Suprapubic skin (tissue), 4 donors: ENCODE results near the gene HOXA7. TPM values are rescaled to one million over a fixed set of nuclear protein-coding genes. Genes with fewer than 3 reads are reported as not detected.

Experiments
- DNase-seq, 2 donors: peaks; one replicate each; pipeline ENCODE4 v3.0.0-alpha.2; 2019; ENCODE audit warnings: low spot score in 2 of 2
- H3K27ac ChIP-seq: fragments of 200-600 bp; sonication (generic); one replicate; pipeline ENCODE4 v1.5.1; 2019
- H3K27me3 ChIP-seq: fragments of 200-600 bp; sonication (generic); one replicate; pipeline ENCODE4 v1.5.1; 2019
- H3K36me3 ChIP-seq: fragments of 200-600 bp; sonication (generic); one replicate; pipeline ENCODE4 v1.5.1; 2019
- H3K4me1 ChIP-seq: fragments of 200-600 bp; sonication (generic); one replicate; pipeline ENCODE4 v1.5.1; 2019
- H3K4me3 ChIP-seq: fragments of 200-600 bp; sonication (generic); one replicate; pipeline ENCODE4 v1.5.1; 2019; ENCODE audit warnings: mild to moderate bottlenecking
- H3K9me3 ChIP-seq: fragments of 200-600 bp; sonication (generic); one replicate; pipeline ENCODE4 v1.5.1; 2019
- EP300 ChIP-seq: sonication (generic); formaldehyde crosslinking; IDR thresholded peaks from one replicate; pipeline ENCODE4 v1.6.1; 2017; ENCODE audit warnings: antibody characterized with exemption
- POLR2A ChIP-seq, 2 donors: fragments of 450-650 bp; IDR thresholded peaks; one replicate each; pipeline ENCODE4 v1.6.1; 2017; ENCODE audit warnings: antibody characterized with exemption in 2 of 2, mild to moderate bottlenecking in 2 of 2, moderate library complexity in 2 of 2
- POLR2AphosphoS5 ChIP-seq, 3 donors: sonication (generic); formaldehyde crosslinking; IDR thresholded peaks; one replicate each; pipeline ENCODE4 v1.6.1; 2017; ENCODE audit warnings: antibody characterized with exemption in 3 of 3
- WGBS: methylation state at CpG from one replicate; pipeline ENCODE4 v1.1.5; 2018; 5-methylcytosine and 5-hydroxymethylcytosine counted together
- total RNA-seq, 4 donors: library from RNA; depleted of rRNA; stranded (reverse); fragments of >200 nt; gene quantifications; one replicate each; pipeline ENCODE4 v1.1.0, GENCODE V29; 2016
- TF ChIP-seq, protein P1 (sequence below), 2 donors: fragments of 200-600 bp in 1 of 2; fragments of 450-650 bp in 1 of 2; sonication (generic) in 1 of 2; IDR thresholded peaks; one replicate each; pipeline ENCODE4 v1.5.1; 2016 to 2019; ENCODE audit warnings: antibody characterized with exemption in 2 of 2, mild to moderate bottlenecking in 1 of 2, moderate library complexity in 1 of 2

Gene HOXA7
- total RNA-seq, 4 donors from 2014 or later = 14.8 to 23.6 (median 17.5) TPM

DNA sequence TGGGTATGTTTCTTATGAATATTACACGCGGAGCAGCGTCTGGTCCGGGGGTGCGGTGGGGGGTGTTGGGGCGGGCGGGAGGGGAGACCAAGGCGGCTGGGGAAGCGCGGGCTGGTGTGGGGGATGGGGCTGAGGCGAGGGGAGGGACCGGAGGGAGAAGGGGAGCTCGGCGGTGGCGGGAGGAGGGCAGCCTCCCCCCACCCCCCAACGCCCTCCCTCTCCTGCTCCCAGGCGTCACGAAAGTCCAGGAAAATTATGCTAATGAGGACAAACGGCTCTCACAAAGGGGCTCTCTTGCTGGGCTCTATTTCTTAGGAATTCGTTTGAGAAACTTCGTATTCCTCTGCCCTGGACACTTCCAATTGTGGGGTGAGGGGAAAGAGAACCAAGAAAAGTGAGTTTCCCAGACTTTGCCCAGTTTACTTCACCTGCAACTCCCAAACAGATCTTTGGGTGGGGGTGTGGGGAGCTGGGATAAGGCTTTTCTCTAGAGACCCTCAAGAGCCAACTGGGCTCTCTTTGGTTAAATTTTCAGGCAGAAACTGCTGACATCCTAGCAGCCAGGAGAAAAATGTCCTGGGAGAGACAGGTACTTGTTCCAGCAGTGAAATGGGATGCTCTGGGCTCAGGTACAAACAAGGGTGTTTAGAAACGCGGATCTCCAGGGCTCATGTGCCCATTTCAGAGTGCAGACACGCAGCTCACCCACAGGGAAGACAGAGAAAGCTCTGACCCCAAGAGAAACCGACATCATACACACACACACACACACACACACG, 42.3 kb downstream of the HOXA7 start:
- Histone ChIP-seq H3K4me1 (peaks cover 45% of the 10 kb centered on the region), H3K27me3 (no peaks in the 10 kb centered on the region), H3K27ac (peak overlapping the region; percentile 86), H3K4me3 (peak overlapping the region; percentile 58), H3K36me3 (peaks cover 8% of the 10 kb centered on the region), H3K9me3 (no peaks in the 10 kb centered on the region)
- no peak for TF ChIP-seq EP300
- WGBS = 31% methylated on average over 21 of the region's 26 CpGs
- peak in 1 of 2 donors; percentile 54 for DNase-seq

DNA sequence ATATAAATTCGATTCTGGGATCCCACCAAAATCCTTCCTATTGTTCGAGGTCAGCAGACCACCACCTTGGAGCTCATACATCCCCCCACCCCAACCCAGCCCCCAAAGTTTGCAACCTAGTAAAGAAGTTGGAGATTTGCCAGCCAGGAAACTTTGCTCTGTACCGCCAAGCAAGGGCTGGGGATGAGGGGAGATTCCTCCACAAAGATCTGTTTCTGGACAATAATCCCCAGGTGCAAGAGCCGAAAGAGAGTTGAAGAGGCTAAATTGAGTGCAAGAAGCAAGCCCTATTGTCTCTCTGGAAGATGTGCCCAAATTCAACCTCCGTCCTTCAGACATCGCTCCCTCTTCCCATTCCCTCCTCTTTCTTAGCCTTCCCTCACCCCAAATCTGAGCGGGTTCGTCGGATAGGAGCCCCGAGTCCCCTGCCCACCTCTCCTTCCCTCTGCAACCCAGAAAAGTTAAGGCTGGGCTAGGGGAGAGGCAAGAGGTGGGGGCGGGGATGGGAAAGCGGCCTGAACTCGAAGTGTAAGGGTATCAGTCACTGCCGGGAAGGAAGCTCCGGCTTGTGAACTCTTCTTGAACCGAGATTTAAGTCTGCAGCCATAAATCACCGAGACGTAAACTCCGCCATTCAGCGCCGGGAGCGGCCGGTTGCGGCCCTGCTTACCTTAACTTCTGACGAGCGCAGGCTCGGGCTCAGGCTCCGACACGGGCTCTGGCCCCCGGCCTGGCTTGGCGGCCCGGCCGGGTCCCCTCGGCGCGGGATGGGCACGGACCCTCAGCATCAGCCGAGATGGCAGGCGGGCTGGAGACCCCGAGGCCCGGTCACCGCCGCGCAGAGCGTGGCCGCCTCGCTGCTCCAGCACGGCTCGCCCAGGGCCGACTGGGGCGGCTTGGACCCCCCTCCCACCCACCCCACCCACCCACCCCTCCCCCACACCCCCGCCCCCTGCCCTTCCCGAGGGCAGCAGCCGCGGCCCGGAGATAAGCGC, 43.2 kb downstream of the HOXA7 start:
- WGBS = 38% methylated on average over 24 of the region's 57 CpGs
- TF ChIP-seq POLR2A (IDR thresholded peaks at IDR 0.05) (no peak), EP300 (no peak), POLR2AphosphoS5 (IDR thresholded peaks at IDR 0.05) (no peak)
- TF ChIP-seq, protein P1, sequence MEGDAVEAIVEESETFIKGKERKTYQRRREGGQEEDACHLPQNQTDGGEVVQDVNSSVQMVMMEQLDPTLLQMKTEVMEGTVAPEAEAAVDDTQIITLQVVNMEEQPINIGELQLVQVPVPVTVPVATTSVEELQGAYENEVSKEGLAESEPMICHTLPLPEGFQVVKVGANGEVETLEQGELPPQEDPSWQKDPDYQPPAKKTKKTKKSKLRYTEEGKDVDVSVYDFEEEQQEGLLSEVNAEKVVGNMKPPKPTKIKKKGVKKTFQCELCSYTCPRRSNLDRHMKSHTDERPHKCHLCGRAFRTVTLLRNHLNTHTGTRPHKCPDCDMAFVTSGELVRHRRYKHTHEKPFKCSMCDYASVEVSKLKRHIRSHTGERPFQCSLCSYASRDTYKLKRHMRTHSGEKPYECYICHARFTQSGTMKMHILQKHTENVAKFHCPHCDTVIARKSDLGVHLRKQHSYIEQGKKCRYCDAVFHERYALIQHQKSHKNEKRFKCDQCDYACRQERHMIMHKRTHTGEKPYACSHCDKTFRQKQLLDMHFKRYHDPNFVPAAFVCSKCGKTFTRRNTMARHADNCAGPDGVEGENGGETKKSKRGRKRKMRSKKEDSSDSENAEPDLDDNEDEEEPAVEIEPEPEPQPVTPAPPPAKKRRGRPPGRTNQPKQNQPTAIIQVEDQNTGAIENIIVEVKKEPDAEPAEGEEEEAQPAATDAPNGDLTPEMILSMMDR (IDR thresholded peaks at IDR 0.05) = no peak
- H3K9me3 ChIP-seq = no peaks in the 10 kb centered on the region
- peaks cover 45% of the 10 kb centered on the region for H3K4me1 ChIP-seq
- H3K36me3 ChIP-seq = peaks cover 8% of the 10 kb centered on the region
- peak overlapping the region; percentile 86 for H3K27ac ChIP-seq
- peak in 1 of 2 donors; percentile 60 for DNase-seq
- H3K4me3 ChIP-seq = peak overlapping the region; percentile 58
- H3K27me3 ChIP-seq = no peaks in the 10 kb centered on the region

DNA sequence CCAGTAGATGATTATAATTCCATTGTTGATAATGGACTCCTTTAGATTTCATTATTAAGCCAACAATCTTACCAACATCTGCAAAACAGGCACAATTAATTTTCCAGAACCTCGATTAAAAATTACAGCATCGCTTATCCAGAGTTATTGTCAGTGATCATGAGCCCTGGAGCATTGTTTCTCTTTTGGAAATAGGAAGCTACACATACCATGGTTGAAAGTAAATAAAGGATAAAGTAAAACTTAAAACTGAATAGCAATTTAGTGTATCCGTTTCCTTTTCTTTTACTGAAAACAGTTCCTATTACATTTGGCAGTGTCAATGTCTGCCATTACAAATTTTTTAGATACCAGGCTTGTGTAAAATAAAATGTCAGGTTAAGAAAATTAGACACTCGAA, 44.1 kb downstream of the HOXA7 start:
- peaks cover 45% of the 10 kb centered on the region for H3K4me1 ChIP-seq
- TF ChIP-seq EP300 = no peak
- H3K36me3 ChIP-seq = peaks cover 12% of the 10 kb centered on the region
- no peak for DNase-seq
- 47% methylated on average over 4 of the region's 4 CpGs for WGBS
- H3K9me3 ChIP-seq = no peaks in the 10 kb centered on the region
- H3K27me3 ChIP-seq = no peaks in the 10 kb centered on the region
- H3K27ac ChIP-seq = no peak overlapping the region
- no peak overlapping the region for H3K4me3 ChIP-seq

DNA sequence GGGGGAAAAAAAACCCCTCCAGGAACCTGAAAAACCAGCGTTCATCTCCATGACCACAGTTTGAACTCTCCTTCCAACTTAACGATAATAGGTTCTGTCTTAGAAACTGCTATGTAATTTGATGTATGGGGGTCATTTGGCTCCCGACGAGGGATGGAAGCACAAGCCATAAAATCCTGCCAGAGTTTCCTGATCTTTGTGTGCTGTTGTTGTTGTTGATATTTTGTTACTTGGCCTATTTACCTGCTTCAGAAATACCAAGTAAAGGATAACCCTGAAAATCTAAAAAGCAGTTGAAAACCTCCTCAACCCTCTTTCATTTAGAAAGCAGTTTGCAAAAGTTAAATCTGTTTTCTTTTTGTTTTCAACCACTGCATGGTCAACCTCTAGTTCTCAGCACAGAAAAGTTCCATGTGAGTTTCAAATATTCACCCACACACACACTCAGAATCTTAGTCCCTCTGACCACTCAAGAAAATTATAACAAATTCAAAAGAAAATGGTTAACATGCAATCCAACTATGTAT, 44.7 kb downstream of the HOXA7 start:
- 50% methylated on average over 4 of the region's 4 CpGs for WGBS
- H3K4me1 ChIP-seq = peaks cover 45% of the 10 kb centered on the region
- no peaks in the 10 kb centered on the region for H3K9me3 ChIP-seq
- peak overlapping the region; percentile 73 for H3K27ac ChIP-seq
- no peaks in the 10 kb centered on the region for H3K27me3 ChIP-seq
- DNase-seq = no peak
- H3K4me3 ChIP-seq = no peak overlapping the region
- H3K36me3 ChIP-seq = peaks cover 12% of the 10 kb centered on the region
- TF ChIP-seq POLR2AphosphoS5 (IDR thresholded peaks at IDR 0.05) (no peak), EP300 (no peak), POLR2A (IDR thresholded peaks at IDR 0.05) (no peak)
- TF ChIP-seq, protein P1 (IDR thresholded peaks at IDR 0.05) = no peak

DNA sequence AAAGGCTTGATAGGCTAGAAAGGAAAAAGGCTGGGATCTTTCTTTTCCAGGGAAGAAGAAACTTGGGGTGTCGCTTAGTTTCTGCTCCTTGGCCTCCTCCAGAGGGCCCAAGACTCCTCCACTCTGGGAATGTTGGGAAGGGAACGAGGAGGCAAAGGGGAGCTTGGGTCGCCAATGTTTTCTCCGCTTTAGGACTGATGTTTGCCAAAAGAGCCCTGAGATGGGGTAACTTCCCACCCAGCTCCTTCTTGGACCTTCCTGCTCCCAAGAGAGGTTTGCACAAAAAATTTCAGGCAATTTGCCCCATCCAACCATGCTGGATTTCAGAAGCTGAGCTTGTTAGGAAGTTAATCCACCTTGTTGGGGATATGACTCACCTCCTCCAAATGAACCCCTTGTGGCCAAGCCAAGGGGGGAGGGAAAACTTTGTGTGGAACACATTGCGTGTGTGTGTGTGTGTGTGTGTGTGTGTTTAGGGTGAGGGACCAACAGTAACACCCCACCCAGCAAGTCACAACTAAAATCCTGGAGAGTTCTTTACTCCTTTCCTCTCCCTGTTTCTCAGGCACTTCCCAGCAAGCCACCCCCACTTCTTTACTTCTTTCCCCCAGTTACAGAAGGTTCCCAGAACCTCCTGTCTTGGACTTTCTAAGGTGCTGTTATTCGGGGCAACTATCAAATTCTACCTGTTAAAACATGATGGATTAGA, 45.3 kb downstream of the HOXA7 start:
- WGBS = 59% methylated on average over 6 of the region's 6 CpGs
- H3K9me3 ChIP-seq = no peaks in the 10 kb centered on the region
- peak overlapping the region; percentile 32 for H3K4me3 ChIP-seq
- peaks cover 12% of the 10 kb centered on the region for H3K36me3 ChIP-seq
- DNase-seq = no peak
- H3K27me3 ChIP-seq = no peaks in the 10 kb centered on the region
- TF ChIP-seq, protein P1 (IDR thresholded peaks at IDR 0.05) = no peak
- TF ChIP-seq POLR2AphosphoS5 (IDR thresholded peaks at IDR 0.05) = no peak
- TF ChIP-seq POLR2A (IDR thresholded peaks at IDR 0.05) = no peak
- TF ChIP-seq EP300 = no peak
- H3K27ac ChIP-seq = peak overlapping the region; percentile 73
- H3K4me1 ChIP-seq = peaks cover 45% of the 10 kb centered on the region
